Activated CD8-positive, alpha-beta memory T cell treated with anti-CD3 and anti-CD28 coated beads, Interleukin-2, amount 50 U/mL, for 1 hour (primary cell): Measurements from ENCODE around the gene RIPOR3.
"Not testable (repeated sequence)": the region's sequence is repeated elsewhere in the genome, so short reads cannot be mapped to it uniquely, and the experiment has no call there.

Experiments used
- DNase-seq: peaks from one replicate; pipeline ENCODE4 v3.0.0-alpha.2; 2020; ENCODE audit errors: extremely low read depth

The RIPOR3 gene

DNA sequence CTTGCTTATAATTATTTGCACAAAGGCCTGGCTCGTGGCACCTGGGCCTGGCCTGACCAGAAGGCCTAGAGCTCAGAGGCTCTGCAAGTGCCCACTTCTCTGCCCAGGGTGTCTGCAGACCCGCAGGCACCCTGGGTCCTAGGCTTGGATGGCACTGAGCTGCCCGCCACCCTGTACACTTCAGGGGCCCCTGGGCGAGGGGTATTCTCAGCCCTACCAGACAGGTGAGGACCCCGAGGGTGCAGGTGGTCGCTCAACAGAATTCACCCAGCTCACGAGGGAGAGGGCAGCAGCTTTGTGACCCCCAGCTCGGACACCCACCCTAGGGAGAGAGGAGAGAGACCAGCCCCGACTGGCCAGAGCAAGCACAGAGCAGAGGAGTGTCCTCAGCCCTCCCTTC, 83.9 kb downstream of the RIPOR3 start:
- DNase-seq: no peak

DNA sequence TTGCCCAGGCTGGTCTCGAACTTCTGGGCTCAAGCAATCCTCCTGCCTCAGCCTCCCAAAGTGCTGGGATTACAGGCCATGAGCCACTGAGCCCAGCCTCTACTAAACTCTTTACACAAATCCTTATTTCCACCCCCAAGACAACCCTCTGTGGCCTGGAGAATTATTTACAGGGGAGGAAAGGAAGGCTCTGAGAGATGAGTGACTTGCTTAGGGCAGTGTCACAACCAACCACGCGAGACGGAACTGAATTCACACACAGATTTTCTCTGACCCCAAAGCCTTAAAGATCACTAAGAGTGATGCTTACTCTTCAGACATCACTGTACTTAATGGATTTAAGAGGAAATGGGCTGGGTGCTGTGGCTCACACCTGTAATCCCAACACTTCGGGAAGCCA, 86.2 kb downstream of the RIPOR3 start:
- no peak for DNase-seq

DNA sequence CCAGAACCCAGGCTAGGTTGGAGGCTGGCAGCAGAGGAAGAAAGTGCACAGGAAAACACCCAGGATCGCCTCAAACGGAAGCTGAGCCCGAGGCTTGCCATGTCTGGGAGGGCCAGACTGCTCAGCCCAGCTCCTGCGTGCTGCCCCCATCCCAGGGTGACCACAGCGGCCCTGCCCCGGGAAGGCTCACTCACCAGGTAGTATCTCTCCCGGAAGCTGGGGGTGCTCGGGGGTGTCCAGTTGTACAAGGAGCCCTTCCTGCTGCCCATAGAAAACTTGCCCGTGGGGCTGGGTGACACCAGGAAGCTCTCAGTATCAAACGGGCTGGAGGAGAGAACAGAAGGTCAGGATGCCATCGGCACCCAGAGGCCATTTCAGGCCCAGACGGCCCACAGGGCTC, 86.9 kb downstream of the RIPOR3 start:
- DNase-seq: no peak

DNA sequence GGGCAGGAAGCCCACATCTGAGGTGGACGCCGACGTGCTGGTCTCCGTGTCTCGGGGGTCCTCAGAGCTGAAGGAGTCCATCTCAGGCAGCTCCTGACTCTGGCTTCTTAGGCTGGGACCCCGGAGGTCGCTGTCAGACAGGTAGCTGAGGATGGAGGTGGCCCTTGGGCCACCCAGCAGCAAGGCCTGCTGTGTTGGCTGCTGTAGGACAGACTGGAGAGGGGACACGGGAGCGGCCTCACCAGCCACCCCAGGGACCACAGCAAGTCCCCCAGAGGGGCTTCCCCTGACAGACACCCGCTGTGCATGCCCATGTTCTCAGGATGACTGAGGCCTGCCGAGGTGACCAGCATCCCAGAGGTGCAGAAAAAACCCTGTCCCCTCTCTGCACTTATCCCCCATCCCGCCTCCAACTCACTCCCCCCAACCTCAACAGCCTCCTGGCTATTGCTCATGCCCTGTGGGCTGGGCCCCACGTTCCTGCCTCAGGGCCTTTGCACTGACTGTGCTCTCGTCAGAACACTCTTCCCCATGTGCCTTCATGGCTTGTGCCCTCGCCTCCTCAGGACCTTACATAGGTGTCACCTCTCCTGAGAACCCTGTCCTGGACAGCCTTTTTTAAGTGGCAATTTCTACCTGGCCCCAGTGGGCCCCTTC, 88.8 kb downstream of the RIPOR3 start:
- DNase-seq: no peak

DNA sequence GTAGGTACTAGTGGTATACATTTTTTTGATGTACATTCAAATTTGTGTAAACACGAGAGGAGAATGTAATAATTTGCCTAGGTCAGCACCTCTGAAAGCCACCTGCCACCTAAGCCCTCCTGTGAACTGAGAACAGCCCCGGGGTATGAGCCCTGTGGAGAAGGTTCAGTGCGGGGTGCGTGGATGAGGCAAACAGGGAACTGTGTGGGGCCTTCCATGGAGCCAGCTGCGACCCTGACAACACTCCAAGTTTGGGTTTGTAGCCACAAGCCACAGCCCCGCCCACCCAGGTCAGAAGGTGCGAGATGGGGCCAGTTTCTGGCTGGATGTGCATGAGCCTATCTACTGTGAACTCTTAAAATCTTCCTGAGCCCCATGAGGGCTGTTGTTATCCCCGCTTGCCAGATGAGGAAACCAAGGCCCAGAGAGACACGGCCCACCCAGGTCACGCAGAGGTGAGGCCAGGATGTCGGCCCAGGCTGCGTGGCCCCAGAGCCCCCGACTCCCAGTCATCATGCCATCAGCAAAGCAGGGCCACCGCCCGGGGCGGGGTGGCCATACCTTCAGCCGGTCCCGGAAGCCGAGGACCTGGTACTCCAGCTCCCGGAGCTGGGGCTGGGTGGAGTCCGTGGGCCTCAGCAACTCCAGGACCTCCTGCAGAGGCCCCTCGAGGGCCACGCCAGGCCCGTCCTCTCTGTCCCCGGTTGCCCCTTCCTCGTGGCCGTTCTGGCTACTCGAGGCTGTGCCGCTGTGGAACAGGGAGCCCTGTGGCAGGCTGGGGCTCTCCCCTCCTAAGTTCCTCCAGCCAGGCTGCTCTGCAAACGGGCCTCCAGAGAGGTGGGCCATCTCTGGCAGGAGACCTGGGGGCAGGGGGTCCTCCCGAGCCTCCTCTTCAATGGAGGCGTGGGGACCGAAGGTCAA, 89.6 kb downstream of the RIPOR3 start:
- DNase-seq: no peak

DNA sequence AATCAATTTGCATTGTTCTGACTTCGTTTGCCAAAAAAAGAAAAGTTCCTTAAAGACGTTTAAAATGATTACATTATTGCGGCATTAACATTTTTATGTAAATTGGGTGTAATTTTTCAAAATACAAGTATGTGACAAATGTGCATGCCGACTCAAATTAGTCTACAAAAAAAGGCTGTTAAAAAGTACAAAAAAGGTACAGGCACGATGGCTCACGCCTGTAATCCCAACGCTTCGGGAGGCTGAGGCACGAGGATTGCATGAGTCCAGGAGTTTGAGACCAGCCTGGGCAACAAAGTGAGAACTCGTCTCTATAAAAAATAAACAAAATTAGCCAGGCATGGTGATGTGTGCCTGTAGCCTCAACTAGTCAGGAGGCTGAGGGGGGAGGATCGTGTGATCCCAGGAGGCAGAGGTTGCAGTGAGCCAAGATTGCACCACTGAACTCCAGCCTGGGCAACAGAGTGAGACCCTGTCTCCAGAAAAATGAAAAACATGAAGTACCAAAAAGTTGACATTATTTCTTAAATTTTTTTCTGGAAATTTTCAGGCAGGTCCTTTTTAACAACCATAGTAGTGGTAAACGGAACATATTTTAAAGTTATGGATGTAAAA, 91.0 kb downstream of the RIPOR3 start:
- DNase-seq: no peak

DNA sequence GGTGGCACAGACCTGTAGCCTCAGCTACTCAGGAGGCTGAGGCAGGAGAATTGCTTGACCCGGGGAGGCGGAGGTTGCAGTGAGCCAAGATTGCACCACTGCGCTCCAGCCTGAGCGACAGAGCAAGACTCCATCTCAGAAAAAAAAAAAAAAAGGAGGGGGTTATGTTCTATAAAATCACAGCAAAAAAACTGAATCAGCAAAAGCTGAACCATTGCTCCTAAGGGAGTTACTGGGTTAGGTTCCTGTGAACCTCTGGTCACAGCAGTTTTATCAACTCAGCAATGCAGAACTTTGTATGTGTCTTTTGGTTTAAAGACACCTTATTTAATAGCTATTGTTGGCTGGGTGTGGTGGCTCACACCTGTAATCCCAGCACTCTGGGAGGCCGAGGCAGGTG, 92.6 kb downstream of the RIPOR3 start:
- DNase-seq: not testable (repeated sequence)

DNA sequence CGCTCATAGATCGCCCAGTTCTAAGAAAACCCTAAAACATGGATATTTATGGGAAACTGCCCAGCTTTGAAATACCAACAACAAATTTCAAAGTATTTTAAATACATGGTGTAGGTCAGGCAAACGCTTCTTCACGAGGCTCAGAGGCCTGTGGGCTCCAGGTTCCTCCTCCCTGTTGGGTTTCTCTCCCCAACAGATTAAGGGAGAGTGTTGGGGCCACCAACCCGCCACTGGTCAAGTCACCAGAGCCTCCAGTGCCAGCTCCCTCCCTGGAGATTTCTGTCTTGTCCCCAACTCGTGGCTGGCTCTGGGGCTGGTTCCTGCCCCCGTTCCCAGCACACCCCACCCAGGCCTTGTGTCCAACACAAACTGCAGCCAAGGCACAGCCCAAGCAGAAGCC, 93.3 kb downstream of the RIPOR3 start:
- DNase-seq: no peak

DNA sequence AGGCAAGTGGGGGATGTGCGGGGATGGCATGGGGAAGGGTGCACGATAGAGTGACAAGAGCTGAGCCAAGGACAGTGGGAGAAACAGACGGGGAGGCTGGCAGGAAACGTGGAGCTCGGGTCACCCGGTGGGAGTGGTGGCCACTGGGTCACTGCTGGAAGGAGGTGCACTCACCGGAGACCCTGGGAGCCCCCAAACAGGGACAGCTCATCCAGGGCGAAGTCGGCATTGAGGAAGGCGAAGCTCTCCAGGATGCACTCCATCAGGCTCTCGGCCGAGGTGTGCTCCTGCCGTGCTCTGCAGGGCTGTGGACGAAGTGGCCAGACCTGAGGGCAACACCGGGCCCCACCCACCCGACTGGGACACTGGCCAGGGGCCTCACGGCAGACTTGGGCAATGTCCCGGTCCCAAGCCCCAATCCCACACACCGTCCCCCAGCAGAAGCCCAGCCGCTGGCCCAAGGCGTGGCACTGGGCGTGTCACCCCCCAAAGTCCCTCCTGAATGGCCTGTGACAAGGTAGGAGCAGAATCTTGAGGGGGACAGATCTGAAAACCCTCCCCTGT, 93.9 kb downstream of the RIPOR3 start:
- no peak for DNase-seq

DNA sequence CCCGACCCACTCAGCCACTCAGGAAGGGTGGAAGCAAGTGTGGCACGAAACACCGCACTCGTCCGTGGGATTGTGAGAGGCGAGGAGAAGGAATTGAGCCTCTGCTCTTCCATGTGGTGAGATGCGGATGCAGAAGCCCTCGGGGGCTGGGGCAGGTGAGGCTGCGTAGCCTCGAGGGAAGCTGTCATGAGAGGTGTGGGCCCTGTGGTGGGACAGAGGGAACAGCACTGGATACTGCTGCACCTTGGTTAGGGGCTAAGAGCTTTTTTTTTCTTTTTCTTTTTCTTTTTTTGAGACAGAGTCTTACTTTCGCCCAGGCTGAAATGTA, 94.7 kb downstream of the RIPOR3 start:
- no peak for DNase-seq

DNA sequence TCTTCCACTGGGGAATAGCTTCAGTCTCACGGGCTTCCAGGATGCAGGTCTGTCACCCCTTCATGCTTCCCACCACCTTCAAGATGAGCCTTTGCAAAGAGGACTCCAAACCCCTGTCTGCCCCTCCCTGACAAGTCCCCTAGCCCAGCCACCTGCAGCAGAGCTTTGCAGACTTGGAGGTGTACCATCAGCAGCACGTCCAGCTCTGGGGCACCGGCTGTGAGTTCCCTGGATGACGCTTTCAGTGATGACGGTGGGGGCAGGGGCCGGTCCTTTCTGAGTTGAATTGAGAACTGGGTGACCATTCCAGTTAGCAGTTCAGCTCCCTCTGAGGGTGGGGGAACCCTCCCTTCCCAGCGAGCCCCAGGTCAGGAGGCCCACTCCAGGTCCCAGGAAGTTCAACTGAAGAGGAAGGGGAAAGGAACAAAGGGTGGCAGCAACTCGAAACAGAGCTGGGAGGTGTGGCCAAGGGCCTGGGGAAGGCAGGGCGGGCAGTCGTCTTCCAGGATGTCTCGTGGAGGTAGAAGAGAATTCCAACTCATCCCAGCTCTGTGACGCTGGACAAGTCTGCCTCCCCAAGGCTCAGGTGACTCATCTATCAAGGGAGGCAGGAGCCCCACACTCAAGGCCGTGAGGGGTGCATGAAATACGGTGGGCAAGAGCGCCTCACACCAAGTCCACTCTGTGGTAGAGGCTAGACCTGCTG, 95.2 kb downstream of the RIPOR3 start:
- DNase-seq: no peak

DNA sequence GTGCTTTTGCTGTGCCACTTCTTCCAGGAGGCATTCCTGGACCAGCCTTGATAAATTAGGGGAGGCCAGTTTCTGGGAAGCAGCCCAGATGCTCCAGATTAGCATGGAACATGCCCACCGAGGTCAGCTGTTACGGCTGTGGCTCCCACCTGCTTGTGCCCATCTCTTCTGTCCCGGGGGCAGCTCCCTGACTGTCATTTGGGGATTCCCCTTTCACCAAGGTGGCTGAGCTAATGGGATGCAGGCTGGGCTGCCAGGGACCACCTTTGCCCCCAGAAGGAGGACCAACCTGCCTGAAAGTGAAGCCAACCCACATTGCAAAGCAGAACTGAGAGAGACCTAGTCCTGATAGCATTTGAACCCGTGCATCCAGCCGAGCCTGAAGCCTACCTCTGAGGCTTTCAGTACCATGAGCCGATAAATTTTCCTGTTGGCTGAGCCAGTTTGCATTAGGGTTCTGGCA, 95.9 kb downstream of the RIPOR3 start:
- no peak for DNase-seq

DNA sequence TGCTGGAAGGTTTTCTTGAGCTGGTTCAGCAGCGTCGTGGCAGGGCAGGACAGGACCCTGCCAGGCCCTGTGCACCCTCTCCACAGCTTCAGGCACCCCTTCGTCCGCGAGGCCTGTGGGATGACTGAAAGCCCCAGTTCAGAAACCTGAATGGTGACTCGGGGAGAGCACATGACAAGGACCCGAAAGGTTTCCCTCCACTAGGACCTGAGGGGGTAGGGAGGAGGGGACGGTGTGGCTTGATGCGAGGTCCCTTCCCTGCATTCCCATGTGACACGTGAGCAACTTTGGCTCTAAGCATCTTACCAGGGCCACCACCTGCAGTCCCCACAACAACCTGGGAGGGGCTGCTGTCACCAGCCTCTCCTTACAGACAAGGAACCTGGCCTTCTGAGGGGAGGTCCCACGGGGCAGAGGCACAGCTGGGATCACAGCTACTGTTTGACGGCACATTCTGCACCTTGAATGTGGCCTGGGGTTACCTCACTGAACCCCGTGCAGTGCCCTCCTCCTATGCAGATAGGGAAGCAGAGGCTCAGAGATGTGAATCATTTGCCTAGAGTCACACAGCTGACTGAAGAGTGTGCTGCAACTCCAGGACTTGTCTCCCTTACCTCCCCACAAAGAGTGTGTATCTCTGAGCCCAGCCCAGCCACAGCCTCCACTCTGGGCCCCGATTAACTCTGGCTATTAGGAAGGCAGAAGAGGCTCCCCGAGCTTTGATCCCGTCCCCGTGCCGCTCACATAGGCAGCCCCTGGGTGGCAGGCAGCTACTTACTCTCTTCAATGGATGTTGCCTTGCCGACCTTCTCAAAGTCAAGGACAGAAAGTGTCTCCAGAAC, 96.5 kb downstream of the RIPOR3 start:
- no peak for DNase-seq

DNA sequence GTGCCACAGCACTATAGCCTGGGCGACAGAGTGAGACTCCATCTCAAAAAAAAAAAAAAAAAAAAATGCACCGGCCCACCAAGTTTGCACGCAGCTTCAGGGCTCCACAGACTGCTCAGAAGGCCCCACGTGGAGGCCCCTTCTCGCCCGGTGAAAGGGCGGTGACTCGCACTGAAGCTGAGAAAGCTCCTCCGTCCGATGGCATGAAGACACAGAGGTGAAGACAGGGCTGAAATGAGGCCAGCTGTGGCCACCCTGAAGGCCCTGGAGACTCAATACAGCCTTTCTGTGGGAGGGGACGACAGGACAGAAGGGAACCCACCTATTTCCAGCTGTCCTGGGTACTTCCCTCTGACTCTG, 97.1 kb downstream of the RIPOR3 start:
- DNase-seq: no peak

DNA sequence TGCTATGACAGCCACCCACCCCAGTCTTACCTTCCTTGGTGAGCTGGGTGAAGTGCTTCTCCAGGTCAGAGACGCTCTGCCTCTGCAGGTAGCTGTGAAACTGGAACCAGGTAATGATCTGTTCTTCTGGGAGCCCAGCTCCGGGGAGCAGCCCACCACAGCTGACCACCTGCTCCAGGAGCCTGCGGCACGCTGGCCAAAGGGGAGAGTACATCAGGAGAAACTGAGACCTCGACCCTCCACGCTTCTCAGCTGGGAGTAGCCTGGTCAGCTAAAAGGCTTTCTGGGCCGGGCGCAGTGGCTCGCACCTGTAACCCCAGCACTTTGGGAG, 98.4 kb downstream of the RIPOR3 start:
- no peak for DNase-seq

DNA sequence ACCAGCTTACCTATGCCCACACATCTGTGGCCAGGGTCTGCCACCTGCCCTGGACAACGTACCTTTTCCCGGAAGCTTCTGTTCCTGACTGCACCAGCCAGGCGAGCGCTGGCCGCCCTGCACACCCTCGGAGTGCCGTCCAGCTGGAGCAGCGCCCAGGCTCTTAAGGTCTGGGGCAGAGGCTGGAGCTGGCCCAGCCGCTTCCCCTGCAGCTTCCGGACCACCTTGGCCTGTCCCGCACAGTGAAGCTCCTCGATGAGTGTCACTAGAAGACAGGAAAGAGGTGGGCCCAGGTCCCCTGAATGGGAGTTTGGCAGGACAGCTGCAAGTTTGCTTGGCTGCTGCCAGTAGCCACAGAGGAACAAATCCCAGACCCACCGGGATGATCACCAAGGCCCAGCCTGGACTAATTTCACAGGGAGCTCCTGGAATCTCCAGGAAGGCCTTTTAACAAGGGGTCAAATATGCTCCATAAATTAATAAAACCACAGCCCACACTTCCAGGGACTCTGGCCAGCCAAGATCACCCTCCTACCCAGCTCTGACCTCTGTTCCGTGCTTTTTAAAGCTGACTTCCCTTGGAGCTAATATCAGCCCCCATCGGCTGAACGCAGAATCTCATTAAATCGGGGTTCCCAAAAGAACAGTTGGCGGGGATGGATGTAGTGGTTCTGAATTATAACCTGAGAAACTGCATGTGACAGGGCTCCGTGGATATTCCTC, 98.9 kb downstream of the RIPOR3 start:
- no peak for DNase-seq

DNA sequence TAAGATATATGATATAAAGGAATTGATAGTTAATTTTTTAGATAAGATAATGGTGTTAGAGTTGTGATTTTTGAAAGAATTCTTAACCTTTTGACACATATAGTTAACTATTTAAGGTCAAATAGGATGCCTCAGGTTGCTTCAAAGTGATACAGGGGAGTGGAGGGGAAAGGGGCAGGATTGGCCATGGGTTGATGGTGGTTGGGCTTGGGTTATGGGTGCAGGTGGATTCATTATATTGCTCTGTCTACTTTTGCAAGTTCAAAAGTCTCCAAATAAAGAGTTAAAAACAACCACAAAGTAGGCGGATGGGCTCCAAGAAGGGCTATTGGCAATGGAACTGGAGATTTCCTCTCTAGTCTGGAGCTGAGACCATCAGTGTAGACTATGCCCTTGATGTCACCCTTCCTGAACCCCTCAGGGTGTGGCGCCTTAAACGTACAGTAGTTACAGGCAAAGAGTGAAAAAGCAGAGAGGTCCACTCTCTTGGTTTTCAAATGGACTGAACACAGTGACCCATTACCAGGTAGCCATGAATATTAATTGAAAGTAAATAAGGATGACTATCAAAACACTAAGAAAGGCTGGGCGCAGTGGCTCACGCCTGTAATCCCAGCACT, 100.0 kb downstream of the RIPOR3 start:
- no peak for DNase-seq

DNA sequence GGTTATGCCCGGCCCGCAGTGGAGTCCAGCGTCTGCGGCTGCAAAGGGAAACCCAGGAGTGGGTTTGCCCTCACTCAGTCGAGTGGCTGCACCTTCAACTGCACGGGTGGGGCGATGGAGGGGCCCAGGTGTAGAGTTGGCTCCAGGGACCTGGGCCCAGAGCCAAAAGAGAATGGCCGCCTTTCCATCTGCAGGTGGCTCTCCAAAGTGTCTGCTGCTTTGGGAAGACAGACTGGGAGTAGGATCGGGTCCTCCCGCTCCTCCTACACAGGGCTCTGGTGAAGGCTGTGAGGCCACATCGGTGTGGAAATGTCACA, 101.0 kb downstream of the RIPOR3 start:
- no peak for DNase-seq

DNA sequence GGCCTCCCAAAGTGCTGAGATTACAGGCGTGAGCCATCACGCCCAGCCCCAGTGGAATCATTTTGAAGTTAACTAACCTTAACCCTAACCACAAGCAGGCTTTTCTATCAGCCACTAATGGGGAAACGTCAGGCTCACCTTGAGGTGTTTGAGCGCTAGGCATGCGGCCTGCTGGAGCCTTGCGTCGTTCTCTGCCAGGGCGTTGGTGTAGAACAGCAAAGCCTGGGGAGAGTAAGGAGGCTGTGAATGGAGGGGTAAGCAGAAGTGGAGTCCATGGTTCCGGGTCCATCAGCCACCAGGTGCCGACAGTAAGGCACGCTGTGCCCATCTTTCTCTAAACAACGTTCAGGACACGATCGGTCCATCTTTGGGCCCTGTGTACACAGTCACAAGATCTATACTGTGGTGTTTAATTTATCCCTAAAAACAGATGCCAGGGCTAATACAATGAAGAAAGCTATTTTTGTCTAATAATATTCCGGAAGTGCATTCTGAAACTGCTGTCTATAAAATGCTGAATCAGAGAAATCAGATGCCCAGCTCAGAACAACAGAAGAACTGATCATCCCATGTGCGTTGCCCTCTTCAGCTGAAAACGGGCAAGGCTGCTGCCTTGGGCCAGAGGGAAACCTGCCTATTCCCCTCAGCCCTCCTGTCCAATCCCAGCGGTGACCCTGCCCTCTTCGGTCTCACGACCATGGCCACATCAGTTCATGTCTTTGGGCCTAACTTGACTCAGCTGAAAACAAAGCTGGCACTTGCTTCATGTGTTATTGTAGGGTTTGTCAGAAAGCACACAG, 101.6 kb downstream of the RIPOR3 start:
- no peak for DNase-seq
